Measurements from ENCODE around the gene LZTR1.
A peak's percentile ranks its signal among the peaks of the same experiment; 100 is the strongest.
"Not testable (repeated sequence)": the region's sequence is repeated elsewhere in the genome, so short reads cannot be mapped to it uniquely, and the experiment has no call there.

Gene LZTR1

DNA sequence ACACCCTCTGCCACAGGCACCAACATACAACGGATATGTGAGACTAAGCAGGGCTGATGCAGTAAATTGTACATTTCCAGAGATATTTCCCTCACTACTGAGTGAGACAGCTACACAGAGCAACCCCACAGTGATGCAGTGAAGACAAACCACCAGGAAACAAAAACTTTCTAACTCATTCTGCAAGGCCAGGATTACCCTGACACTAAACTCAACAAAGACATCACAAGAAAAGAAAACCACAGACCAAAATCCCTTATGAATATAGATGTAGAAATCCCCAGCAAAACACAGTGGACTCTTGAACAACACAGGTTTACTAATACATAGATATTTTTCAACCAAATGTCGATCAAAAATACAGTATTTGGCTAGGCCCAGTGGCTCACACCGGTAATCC lies 51.8 kb downstream of the LZTR1 start:
- no peak for DNase-seq (ENCODE audit: low read depth, low spot score)

- DNase-seq (ENCODE audit: low read depth, low spot score) = no peak
Measured at GRCh38 chr22:21034989-21035388, 52.9 kb downstream of the LZTR1 start.

GRCh38 chr22:21038405-21038804 lies 56.3 kb downstream of the LZTR1 start:
- no peak for DNase-seq (ENCODE audit: low read depth, low spot score)

DNA sequence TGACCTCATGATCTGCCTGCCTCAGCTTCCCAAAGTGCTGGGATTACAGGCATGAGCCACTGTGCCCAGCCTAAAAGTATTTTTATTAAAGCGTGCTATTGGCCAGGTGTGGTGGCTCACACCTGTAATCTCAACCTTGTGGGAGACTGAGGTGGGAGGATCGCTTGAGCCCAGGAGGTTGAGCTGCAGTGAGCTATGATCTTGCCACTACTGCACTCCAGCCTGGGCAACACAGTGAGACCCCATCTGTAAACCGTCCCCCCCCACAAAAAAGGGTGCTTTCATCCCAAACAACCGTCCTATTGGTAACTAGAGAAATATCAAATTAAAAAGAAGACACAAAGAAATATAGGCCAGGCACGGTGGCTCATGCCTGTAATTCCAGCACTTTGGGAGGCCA lies 57.1 kb downstream of the LZTR1 start:
- not testable (repeated sequence) for DNase-seq (ENCODE audit: low read depth, low spot score)

- no peak for DNase-seq (ENCODE audit: low read depth, low spot score)
Measured at GRCh38 chr22:21041937-21042336, 59.8 kb downstream of the LZTR1 start.

DNA sequence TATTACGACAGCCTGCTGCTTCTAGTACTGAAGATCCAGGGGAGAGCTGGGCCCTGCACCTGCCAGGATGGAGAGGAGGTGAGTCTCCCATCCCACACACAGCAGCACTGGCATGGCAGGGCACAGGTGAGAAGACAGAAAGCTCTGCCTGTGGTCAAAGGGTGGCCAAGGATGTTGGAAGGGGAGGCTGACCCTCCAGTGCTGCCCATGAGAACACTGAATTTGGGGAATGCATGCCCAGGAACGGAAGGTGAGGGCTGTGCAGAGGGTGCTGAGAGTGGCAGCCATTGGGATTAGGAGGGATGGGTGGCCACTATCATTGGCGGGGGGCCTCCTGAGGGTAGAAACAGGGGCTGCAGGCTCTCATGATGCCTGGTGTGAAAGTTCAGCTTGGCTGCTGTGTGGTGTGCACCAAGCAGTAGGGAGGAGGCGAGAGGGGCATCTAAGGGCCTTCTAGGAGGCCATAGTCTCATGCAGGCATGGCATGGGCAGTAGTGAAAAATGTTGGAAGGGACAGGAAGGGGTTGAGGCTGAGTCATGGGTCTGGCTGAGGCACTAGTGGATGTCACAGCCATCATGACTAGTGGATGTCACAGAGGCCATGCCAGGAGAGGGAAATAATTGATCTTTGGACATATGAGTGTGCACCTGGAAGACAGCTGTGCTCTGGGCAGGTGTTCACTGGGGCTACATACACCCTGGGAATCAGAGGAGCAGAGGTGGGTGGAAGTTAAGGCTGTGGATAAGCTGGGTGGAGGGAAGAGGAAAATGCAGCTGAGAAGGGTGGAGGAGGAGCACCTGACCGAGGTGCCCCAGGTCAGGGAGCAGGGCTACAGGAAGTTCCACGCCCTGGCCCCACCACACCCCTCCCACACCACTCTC lies 61.1 kb downstream of the LZTR1 start:
- no peak for DNase-seq (ENCODE audit: low read depth, low spot score)

GRCh38 chr22:21043860-21044535 lies 61.9 kb downstream of the LZTR1 start:
- DNase-seq (ENCODE audit: low read depth, low spot score) = no peak

- DNase-seq (ENCODE audit: low read depth, low spot score) = peak; percentile 95
Measured at GRCh38 chr22:21044931-21045584, 63.0 kb downstream of the LZTR1 start.

- DNase-seq (ENCODE audit: low read depth, low spot score) = peak; percentile 89
Measured at GRCh38 chr22:21045585-21046294, 63.6 kb downstream of the LZTR1 start, which contains the start of gene LRRC74B. Gene LRRC74B (plus strand): TSS chr22:21045946. CDS start chr22:21045987, 41 bp downstream.

DNA sequence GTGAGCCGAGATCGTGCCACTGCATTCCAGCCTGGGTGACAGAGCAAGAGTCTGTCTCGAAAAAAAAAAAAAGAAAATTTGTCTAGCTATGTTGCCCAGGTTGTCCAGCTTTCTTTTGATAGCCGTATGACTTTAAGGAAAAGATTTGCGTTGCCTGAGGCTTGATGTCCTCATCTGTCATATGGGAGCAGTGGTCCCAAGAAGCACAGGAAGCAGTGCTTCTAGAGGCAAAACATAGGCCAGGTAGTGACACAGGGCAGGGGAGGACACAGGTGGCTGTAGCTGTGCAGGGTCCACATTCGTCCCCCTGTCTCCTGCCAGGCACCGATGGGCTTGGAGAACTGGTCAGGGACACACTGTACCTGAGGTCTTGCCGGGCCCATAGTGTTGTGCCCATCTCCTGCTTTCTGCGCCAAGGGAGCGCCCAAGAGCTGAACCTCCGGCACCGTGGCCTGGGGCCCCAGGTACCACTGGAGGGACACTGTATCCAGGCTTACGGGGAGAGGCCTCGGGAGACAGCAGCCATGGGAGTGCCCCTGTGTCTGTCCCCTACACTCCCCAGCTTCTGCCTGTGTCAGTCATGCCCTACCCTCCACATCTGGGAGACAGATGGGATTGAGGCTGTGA lies 65.1 kb downstream of the LZTR1 start:
- no peak for DNase-seq (ENCODE audit: low read depth, low spot score)

GRCh38 chr22:21047730-21048129 lies 65.6 kb downstream of the LZTR1 start:
- no peak for DNase-seq (ENCODE audit: low read depth, low spot score)

DNA sequence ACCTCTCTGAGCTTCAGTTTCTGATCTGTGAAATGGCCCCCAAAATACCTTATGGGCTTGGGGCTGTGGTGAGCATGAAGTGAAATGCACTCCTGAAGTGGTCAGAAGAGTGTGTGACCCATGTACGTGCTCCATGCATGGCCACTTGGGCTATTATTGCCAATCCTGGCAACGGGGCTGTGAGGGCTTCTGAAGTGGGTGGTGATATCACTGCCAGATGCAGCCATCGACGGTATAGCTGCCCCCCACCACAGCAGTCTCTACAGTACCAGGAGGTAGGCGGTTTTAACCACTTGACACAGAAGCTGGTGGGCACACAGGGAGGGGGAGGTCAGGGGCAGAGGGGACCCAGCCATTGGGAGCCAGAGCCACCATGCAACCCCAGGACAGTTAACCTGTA lies 66.4 kb downstream of the LZTR1 start:
- DNase-seq (ENCODE audit: low read depth, low spot score) = not testable (repeated sequence)
